PC-3 (cell line): ENCODE data around the gene BACH1.

Source experiments
- EZH2 ChIP-seq: fragments of 300-600 bp; sonication (generic); IDR thresholded peaks from one replicate; pipeline ENCODE4 v1.6.1; 2017; ENCODE audit warnings: antibody characterized with exemption, mild to moderate bottlenecking, low read length; ENCODE audit not compliant: unreplicated experiment
- EZH2phosphoT487 ChIP-seq: fragments of 300-600 bp; sonication (generic); IDR thresholded peaks from 2 replicates; pipeline ENCODE4 v1.6.1; 2018; ENCODE audit warnings: mild to moderate bottlenecking, antibody characterized with exemption, low read length, borderline replicate concordance
- TF ChIP-seq, protein P1 (sequence below): fragments of 300-600 bp; sonication (generic); conservative IDR thresholded peaks from 2 replicates; pipeline ENCODE4 v1.5.1; 2017; ENCODE audit warnings: antibody characterized with exemption, low read depth, mild to moderate bottlenecking, low read length

DNA sequence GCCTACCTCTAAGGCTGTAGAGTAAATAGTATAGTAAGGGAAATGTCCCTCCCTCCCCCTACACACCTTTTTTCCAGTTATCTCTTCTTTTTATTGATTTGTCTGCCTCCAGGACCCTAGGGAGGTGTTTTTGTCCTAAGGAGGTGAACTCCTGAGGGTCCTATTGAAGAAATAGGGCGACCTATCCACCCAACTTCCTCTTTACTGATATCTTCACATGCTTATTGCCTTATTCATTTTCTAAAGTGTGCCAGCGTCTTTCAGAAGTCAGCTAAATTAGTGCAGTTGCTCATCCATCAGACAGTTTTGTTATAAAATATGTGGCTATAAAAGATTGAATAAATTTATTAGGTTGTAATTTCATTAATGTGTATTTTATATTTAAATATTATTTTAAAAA, 5.9 kb downstream of the BACH1 start:
- TF ChIP-seq, protein P1, sequence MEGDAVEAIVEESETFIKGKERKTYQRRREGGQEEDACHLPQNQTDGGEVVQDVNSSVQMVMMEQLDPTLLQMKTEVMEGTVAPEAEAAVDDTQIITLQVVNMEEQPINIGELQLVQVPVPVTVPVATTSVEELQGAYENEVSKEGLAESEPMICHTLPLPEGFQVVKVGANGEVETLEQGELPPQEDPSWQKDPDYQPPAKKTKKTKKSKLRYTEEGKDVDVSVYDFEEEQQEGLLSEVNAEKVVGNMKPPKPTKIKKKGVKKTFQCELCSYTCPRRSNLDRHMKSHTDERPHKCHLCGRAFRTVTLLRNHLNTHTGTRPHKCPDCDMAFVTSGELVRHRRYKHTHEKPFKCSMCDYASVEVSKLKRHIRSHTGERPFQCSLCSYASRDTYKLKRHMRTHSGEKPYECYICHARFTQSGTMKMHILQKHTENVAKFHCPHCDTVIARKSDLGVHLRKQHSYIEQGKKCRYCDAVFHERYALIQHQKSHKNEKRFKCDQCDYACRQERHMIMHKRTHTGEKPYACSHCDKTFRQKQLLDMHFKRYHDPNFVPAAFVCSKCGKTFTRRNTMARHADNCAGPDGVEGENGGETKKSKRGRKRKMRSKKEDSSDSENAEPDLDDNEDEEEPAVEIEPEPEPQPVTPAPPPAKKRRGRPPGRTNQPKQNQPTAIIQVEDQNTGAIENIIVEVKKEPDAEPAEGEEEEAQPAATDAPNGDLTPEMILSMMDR: no peak
- TF ChIP-seq EZH2 (no peak), EZH2phosphoT487 (no peak)
